Measurements from ENCODE around the gene PRKACA. TPM values are rescaled to one million over a fixed set of nuclear protein-coding genes. Genes with fewer than 3 reads are reported as not detected.
A peak's percentile ranks its signal among the peaks of the same experiment; 100 is the strongest.

The PRKACA gene
- total RNA-seq, 4 donors from 2014 or later, result 26.9 to 59.4 (median 41.3) TPM

DNA sequence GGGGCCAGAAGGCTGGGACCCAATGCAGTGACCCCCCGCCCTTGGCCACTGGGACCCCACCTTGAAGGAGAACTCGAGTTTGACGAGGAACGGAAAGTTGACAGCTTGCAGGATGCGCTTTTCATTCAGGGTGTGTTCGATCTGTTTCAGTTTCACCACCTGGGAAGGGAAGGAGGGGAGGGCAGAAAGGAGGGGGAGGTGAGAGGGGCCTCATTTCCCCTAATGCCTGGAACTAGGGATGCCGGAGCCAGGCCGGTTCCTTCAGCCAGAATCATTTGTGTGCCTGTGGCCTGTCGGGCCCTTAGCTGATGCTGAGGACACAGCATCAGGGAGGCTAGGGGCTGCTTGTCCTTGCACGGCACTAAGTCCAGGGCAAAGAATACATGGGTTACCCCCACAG lies 14.8 kb downstream of the PRKACA start:
- Histone ChIP-seq H3K9me3 (no peaks in the 10 kb centered on the region), H3K27me3 (no peaks in the 10 kb centered on the region), H3K36me3 (peaks cover 2 to 98% (median 11%) of the 10 kb centered on the region in 3 donors), H3K4me3 (no peak overlapping the region), H3K4me1 (peaks cover 0 to 16% (median 0%) of the 10 kb centered on the region in 4 donors), H3K27ac (peak overlapping the region in 1 of 4 donors; percentile 18)
- 80 to 88% methylated on average over 10 of the region's 10 CpGs for WGBS, 2 donors
- TF ChIP-seq, protein P1, sequence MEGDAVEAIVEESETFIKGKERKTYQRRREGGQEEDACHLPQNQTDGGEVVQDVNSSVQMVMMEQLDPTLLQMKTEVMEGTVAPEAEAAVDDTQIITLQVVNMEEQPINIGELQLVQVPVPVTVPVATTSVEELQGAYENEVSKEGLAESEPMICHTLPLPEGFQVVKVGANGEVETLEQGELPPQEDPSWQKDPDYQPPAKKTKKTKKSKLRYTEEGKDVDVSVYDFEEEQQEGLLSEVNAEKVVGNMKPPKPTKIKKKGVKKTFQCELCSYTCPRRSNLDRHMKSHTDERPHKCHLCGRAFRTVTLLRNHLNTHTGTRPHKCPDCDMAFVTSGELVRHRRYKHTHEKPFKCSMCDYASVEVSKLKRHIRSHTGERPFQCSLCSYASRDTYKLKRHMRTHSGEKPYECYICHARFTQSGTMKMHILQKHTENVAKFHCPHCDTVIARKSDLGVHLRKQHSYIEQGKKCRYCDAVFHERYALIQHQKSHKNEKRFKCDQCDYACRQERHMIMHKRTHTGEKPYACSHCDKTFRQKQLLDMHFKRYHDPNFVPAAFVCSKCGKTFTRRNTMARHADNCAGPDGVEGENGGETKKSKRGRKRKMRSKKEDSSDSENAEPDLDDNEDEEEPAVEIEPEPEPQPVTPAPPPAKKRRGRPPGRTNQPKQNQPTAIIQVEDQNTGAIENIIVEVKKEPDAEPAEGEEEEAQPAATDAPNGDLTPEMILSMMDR (IDR thresholded peaks at IDR 0.05), result no peak
- no peak for TF ChIP-seq EP300 (IDR thresholded peaks at IDR 0.05)
- no peak for TF ChIP-seq POLR2A (IDR thresholded peaks at IDR 0.05)
- DNase-seq (ENCODE audit: low spot score in 2 of 2), result no peak

DNA sequence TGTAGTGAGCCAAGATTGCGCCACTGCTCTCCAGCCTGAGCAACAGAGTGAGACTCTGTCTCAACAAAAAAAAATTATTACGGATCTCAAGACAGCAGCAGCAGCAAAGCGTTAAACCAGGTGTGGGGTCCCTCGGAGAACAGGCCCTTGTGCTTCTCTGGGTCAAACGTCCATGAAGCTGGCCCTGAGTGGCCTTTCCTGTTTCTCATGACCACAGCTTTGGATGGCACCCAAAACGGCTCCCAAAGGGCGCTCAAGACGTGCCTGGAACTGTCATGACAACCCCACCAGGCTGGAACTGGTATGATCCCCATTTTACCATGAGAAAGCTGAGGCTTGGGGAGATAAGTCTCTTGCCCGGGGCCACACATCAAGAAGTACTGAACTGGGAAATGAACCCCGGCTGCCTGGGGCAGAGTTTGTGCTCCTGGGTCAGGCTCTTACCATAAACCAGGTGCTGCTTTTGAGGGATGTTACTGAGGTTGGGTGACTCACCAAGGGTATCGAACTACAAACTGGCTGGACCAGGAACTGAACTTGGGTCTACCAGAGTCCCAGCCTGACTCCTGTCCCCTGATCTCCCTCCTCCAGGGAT lies 15.4 kb downstream of the PRKACA start:
- peaks cover 0 to 12% (median 0%) of the 10 kb centered on the region in 4 donors for H3K4me1 ChIP-seq
- peak overlapping the region in 1 of 4 donors; percentile 18 for H3K27ac ChIP-seq
- H3K9me3 ChIP-seq, result no peaks in the 10 kb centered on the region
- DNase-seq (ENCODE audit: low spot score in 2 of 2), result no peak
- H3K27me3 ChIP-seq, result no peaks in the 10 kb centered on the region
- H3K36me3 ChIP-seq, result peaks cover 2 to 98% (median 11%) of the 10 kb centered on the region in 3 donors
- no peak overlapping the region for H3K4me3 ChIP-seq
- no peak for TF ChIP-seq POLR2A (IDR thresholded peaks at IDR 0.05)
- TF ChIP-seq, protein P1 (IDR thresholded peaks at IDR 0.05), result no peak
- no peak for TF ChIP-seq EP300 (IDR thresholded peaks at IDR 0.05)
- 63 to 67% methylated on average over 7 to 10 of the region's 11 CpGs for WGBS, 2 donors

DNA sequence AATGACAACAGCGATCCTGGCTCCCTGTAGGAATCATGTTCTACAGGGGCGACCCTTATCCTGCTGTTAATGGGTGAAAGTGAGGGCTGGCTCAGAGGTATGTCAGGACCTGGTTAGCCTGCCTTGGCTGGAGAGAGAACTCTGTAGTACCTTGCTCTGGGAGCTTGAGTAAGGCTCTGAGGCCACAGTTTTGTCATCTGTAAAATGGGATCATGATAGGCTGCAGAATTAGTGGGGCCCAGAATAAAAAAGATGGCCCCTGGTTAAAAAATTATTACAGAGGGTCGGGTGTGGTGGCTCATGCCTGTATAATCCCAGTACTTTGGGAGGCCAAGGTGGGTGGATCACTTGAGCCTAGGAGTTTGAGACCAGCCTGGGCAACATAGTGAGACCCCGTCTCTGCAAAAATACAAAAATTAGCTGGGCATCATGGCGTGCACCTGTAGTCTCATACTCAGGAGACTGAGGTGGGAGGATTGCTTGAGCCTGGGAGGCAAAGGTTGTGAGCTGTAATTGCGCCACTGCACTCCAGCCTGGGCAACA lies 16.5 kb downstream of the PRKACA start:
- no peak overlapping the region for H3K4me3 ChIP-seq
- peaks cover 0 to 7% (median 0%) of the 10 kb centered on the region in 4 donors for H3K4me1 ChIP-seq
- no peaks in the 10 kb centered on the region for H3K27me3 ChIP-seq
- no peaks in the 10 kb centered on the region for H3K9me3 ChIP-seq
- H3K27ac ChIP-seq, result no peak overlapping the region
- 94 to 95% methylated on average over 6 of the region's 6 CpGs for WGBS, 2 donors
- peaks cover under 1 to 97% (median 11%) of the 10 kb centered on the region in 3 donors for H3K36me3 ChIP-seq
- no peak for DNase-seq (ENCODE audit: low spot score in 2 of 2)
- TF ChIP-seq EP300 (IDR thresholded peaks at IDR 0.05) (no peak), POLR2A (IDR thresholded peaks at IDR 0.05) (no peak)
- TF ChIP-seq, protein P1 (IDR thresholded peaks at IDR 0.05), result no peak

DNA sequence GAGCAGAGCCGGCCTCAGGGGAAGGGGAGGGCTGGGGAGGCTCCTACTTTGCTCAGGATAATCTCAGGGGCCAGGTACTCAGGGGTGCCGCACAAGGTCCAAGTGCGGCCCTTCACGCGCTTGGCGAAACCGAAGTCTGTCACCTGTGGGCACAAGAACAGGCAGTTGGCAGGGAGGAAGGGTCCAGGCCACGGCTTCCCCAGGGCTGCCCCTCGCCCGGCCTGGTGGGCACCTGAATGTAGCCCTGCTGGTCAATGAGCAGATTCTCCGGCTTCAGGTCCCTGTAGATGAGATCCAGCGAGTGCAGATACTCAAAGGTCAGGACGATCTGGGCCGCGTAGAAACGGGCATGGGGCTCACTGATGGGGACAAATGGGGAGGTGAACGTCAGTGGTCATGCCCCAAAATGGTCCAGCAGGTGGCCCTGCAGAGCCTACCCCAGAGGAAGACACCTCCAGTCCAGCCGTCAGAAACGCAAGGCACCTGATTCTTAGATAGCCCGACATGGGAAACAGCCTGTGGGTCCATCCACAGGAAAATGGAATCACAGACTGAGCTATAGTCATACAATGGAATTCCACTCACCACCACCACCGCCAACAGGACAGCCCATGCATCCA lies 19.9 kb downstream of the PRKACA start:
- DNase-seq (ENCODE audit: low spot score in 2 of 2), result no peak
- Histone ChIP-seq H3K36me3 (peaks cover 0 to 83% (median 11%) of the 10 kb centered on the region in 3 donors), H3K4me1 (peaks cover 0 to 7% (median 0%) of the 10 kb centered on the region in 4 donors), H3K27ac (no peak overlapping the region), H3K9me3 (peaks cover 0 to 11% (median 3%) of the 10 kb centered on the region in 4 donors), H3K4me3 (no peak overlapping the region), H3K27me3 (no peaks in the 10 kb centered on the region)
- 71 to 81% methylated on average over 21 of the region's 21 CpGs for WGBS, 2 donors
- TF ChIP-seq EP300 (IDR thresholded peaks at IDR 0.05), result no peak
- TF ChIP-seq, protein P1 (IDR thresholded peaks at IDR 0.05), result peak in 1 of 5 experiments; percentile 5
